Amniotic epithelial cell (primary cell): ENCODE data around the gene KRT10.
A peak's percentile ranks its signal among the peaks of the same experiment; 100 is the strongest.

ENCODE experiments used
- DNase-seq: peaks from one replicate; pipeline ENCODE4 v3.0.0-alpha.2; 2010; ENCODE audit warnings: low read depth

KRT10 gene

DNA sequence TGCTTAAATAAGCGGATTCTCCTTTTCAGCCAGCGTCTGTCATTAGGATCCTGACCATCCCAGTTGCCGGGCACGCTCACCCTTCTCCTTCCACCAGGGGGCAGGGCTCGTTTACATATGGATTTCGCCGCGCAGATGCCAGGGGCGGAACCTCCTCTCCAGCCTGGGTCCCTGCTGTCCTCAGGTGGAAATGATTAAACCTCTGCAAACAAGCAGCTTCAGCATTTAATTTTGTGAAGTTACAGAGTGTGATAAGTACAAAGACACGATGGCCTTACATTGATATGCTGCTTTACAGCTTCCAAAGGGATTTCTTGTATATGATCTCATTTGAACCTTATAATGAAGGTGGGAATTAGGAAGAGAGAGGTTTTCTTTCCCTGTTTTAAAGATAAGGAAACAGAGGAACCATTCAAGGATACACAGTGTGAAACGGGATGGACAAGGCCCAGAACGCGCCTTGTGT lies 18.8 kb downstream of the KRT10 start:
- DNase-seq, result peak; percentile 56

DNA sequence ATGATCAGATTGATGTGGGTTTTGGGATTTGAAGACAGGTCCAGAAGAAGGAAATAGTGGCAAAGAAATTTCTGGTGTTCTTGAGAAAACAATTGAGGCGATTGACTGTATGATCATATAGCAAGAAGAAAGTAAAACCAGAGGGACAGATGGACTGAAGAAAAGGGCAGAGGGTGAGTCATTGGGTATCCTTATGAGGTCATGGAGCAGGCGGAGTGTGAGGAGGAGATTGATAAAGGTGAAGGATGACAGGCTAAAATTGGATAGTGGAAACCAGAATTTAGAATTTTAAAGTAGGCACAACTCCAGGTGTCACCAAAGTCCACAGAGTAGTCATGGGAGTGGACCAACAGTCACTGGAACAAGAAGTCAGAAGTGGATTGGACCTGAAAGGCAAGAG lies 21.3 kb downstream of the KRT10 start:
- no peak for DNase-seq

DNA sequence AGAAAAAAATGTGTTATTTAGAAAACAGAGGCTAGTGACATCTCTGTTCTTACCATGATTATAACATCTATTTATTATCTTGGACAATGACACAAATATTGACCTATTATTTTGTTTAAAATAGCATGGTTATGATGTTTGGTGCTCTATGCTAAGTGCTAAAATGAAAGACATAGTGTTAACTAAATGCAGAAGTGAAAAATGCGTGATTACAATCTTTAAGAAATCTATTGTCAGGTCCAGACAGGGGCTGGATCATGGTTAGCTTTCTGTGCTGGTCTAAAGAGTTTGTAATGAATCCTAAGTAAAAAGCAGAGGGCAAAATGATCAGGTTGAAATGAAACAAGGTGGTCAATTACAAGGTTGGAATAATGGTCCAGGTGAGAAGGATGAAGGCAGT lies 22.0 kb downstream of the KRT10 start:
- no peak for DNase-seq

DNA sequence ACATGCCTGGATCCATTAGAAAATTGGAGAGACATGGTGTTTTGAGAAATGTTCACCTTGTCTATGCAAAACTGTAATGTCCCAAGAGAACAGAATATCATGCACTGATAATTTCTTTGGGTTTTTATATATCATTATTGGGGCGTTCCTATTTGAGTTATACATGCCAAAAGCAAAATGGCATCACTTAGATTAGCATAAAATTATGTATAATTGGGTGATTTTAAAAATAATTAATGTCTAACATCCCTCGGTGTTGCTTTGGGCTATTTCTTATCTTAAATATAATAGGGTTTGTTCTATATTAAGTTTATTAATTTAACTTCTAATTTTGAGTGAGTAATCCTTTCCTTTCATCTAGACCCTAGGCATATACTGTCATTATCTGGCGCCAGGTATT lies 22.6 kb downstream of the KRT10 start, which contains the start of gene KRT28:
Gene KRT28 (minus strand): TSS at position 101 of the 400 bp plus-strand sequence. CDS start 66 bp downstream, at position 35.
- DNase-seq, result no peak

DNA sequence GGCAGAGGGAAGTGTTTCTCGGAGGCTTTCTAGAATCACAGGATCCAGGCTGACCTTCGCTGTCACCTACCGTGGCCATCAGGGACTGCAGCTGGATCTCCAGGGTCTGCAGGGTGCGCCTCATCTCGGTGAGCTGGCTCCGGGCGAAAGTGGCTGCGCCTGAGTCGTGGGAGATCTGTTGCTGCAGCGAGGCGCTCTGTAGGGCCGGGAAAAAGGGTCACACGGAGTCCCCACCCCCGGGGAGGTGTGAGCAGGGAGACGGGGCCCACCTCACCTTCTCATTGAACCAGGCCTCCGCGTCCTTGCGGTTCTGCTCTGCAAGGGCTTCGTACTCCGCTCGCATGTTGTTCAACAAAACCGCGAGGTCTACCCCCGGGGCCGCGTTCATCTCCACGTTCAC lies 25.6 kb downstream of the KRT10 start:
- DNase-seq, result no peak

DNA sequence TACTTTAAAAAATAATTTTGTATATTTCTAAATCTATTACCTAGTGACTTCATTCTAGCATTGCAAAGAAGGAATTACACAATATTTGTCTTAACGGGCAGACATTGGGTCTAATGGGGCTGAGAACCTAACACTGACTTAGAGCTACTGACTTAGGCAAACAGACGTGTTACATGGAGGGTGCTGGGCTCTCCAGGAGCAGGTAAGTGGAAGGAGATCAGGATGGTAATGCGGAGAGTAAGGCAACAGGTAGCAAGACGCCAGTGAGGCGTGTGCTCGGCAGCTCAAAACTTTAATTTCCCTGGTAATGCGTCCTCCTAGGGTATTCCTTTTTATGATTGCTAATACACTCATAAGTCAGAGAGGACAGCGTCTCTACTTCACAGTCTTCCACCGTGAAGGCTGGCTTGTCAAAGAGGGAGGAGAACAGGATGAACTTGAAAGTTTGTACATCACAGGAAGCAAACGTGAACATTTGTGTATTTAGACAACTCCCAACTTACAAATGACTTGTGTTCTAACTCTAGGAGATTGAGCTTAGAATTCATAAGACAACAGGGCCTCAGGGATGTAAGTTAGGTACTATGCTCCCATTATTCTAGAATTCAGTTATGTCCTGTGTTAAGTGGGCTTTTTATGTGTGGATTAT lies 27.3 kb downstream of the KRT10 start:
- DNase-seq, result no peak

DNA sequence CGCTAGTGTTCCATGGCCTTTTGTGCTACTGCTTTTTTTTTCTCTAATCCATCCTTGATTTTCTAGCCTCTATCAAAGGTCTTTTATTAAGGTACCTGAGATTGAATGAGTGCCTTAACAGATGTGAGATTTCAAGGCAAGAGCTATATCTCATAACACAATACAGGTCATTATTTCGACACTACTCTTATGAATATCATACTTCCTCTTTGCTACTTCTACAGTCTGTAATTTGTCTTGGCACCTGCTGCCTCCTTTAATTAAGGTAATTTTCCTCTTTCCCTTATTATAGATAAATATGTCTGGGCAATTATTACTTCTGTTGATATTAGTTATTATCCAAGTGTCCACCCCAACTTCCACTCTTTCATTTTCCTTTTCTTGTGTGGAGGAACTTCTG lies 27.9 kb downstream of the KRT10 start:
- DNase-seq, result no peak

DNA sequence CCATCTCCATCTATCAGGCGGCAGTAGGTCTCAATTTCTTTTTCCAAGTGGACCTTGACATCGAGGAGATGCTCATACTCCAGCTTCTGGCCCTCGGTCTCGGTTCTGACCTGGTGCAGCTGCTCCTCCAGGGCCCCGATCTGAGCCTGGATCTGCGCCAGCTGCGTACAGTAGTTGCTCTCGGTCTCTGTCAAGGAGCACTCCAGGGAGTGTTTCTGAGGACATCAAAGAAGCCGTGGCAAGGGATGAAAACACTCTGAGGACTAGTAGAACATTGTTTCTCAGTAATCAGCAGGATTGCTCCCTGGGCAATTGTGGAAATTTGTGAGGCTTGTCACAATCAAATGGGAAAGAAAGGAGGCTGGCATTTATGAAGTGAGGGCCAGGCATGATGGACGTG lies 28.6 kb downstream of the KRT10 start:
- DNase-seq, result no peak

DNA sequence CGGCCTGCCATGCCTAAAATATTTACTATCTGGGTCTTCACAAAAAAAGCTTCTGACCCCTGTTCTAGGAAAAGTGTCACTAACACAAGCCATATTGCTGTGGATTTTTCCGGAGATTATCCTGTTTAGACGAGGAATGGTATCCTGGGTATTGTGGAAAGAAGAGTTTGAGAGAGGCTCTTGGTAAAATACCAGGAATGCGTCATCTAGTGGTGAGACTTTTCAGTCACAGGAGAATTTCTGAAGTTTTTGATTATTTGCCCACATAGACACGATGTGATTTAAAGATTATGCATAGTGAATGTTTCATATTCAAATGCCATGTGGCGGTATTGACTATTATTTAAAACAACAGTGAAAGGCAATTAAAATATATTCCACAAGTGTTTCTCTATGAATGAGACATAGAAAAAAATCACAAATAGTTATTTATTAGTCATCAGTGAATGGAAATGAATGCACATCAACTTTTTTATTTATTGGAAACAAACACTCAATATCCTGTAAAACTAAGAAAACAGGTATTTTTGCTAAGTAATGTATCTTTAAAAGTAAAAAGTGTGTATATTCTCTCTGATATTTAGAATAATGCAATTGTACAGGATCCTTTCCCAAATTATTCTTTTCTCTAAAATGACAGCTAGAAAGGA lies 30.5 kb downstream of the KRT10 start:
- peak; percentile 58 for DNase-seq

DNA sequence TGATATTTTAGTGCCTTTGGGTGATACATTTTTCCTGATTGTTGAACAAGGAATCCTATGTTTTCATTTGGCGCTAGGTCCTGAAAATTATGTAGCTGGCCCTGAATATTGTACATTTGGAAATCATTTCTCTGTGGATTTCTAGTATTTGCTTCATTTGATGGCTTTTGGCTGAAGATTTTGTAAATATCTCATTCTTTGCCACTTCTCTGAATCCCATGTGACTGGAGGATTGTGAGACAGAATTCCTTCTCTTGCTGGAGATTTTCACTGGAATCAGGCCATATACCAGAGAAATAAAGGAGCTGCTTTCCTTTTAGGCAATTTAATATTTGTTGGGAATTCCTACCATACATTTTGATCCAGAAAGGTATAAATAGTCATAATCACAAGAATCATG lies 31.3 kb downstream of the KRT10 start:
- no peak for DNase-seq

DNA sequence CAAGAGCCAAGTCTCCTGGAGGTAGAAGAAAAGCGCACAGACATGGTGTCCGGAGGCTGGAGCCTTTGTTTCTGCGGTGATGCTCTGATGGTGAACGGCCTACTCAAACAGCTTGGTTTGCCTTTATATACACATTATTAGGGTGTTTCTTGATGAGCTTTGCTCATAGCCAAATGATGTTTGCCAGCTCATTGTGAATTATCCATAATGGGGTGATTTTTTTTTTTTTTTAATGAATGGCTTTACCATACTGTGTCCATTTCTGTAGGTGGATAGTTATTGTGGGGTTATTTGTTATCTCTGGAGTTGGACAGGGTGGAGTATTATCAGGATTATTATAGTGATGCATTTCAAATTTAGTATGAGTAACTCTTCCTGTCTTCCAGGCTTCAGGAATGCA lies 40.0 kb downstream of the KRT10 start, which contains the start of gene KRT27:
Gene KRT27 (minus strand): TSS at position 101 of the 400 bp plus-strand sequence. CDS start 57 bp downstream, at position 44.
- no peak for DNase-seq

DNA sequence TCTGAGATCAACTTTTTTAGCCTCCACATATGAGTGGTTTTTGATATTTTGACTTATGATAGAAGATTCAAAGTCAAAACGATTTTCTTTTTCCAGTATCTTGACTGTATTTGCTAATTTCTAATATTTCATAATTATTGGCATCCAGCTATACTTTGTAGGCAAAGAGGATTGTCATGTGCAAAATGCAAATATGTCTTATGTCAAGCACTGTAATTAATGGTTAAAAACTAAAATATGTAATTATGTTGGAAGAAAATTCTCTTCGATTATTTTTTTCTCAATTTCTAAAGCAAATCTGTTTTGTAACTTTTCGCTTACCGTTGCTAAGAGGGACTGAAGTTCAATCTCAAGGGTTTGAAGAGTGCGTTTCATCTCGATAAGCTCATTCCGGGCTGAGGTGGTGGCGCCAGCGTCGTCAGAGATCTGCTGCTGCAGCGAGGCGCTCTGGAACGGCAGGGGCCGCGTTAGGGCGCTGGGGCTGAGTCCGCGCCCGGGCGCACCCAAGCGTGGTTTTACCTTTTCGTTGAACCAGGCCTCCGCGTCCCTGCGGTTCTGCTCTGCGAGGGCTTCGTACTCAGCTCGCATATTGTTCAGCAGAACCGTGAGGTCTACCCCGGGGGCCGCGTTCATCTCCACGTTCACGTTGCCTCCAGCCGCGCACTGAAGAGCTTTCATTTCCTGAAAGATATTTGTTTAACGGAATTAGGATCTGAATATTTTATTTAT lies 43.1 kb downstream of the KRT10 start:
- DNase-seq, result no peak

DNA sequence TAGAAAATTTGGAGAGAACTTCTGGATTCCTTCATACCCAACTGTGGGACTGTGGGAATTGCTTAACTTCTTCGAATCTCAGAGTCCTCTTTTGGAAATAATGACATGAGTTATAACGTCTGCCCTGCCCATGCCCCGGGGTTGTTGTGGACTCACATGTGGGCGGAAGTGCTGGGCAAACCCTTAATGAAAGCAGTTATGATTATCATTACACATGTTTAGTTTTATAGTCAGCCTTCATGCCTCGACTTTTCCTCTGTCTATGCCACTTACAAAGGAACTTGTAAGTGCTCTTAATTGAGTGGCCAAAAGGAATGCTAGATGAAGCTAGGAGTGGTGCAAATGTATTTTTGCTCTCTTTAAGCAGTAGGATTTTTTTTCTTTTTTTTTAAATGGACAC lies 44.0 kb downstream of the KRT10 start:
- no peak for DNase-seq

DNA sequence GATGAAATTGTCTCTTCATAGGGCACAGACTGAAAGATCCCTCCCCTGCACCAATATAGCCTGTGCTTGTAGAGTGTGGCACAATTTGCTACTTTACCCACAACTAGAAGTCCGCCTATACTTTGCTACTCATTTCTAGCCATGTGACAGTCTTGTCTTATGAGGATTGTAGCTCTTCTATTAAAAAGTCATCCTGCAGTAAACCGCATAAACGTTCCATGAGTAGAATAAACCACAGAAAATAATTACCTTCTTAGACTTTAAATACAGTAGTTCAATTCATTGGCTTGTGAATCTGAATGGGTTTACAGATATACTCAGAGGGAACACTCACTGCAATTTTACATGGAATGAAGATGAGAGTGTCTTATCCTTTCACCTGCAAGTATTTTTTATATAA lies 44.4 kb downstream of the KRT10 start:
- DNase-seq, result no peak

DNA sequence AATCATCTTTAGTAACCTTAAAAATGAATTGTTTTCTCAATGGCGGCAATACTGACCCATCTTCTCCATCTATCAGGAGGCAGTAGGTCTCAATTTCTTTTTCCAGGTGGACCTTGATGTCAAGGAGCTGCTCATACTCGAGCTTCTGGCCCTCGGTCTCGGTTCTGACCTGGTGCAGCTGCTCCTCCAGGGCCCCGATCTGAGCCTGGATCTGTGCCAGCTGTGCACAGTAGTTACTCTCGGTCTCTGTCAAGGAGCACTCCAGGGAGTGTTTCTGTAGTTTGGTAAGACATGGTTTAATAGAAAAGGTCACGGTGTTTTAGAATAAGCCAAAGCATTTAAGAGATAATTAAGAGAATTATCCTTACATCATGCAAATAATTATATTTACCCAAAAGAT lies 45.0 kb downstream of the KRT10 start:
- DNase-seq, result no peak

DNA sequence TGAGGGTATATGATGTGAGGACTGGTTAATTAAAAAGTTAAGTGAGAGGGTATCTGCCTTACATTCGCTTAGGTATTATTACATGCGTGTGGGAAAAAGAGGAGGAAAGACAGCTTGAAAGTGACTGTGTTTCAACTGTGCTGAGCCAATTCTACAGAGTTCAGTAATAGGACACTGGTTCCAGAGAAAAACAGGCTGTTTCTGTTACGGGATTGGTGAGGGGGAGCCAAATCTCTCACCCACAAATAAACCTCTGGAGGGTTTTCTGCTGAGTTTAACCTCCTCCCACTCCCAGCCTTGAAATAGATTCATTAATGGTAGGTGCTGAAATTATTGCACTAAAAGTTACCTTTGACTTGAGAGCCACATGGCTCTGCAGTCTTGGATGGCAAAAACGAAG lies 46.5 kb downstream of the KRT10 start:
- DNase-seq, result no peak

DNA sequence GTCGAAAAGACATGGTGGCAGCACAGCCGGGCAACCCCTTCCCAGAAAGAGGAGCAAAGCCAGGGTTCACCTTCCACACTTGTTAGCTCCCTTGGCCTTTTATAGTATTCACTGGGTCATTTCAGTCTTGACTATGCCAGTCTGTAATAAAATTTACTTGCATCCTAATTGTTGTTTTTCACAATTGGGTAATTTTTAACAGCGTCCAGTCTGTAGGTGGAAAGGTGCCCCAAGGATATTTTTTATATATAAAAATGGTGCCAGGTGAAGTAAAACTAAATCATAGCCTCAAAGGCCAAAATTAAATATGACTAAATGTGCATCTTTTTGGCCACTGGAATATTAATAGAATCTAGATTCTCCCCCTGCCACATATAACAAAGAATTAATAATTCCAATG lies 50.3 kb downstream of the KRT10 start, which contains the start of gene KRT26:
Gene KRT26 (minus strand): TSS at position 101 of the 400 bp plus-strand sequence. CDS start 88 bp downstream, at position 13.
- DNase-seq, result no peak
